HEK293 (cell line): ENCODE measurements around the gene CLASRP.

ENCODE experiments used
- CTCF ChIA-PET: fragments of 350-600 bp; formaldehyde crosslinking; extraction: SDS; loops from one replicate; lab custom pipeline; 2021; ENCODE audit warnings: antibody characterized with exemption; lab: Yijun Ruan, JAX
- POLR2A ChIA-PET: fragments of 300-600 bp; formaldehyde crosslinking; extraction: SDS; loops from one replicate; lab custom pipeline; 2020; ENCODE audit warnings: antibody characterized with exemption, inconsistent platforms; lab: Yijun Ruan, JAX
- H3K27ac ChIP-seq: fragments of 200-500 bp; sonication (Bioruptor generic); 2 replicates; pipeline ENCODE4 v1.5.1; 2014; ENCODE audit warnings: low read depth, low read length, control low read depth, inconsistent platforms; ENCODE audit errors: extremely low read depth
- H3K36me3 ChIP-seq, 2 experiments: fragments of 200-500 bp in 1 of 2; sonication (Bioruptor generic) in 1 of 2; 1 replicate in 1 of 2; 2 replicates in 1 of 2; pipeline ENCODE4 v1.5.1; 2014 to 2017; ENCODE audit warnings: inconsistent platforms in 2 of 2, low read length in 2 of 2; ENCODE audit not compliant: control insufficient read depth in 2 of 2, insufficient read depth in 1 of 2
- H3K4me1 ChIP-seq: fragments of 200-500 bp; sonication (Bioruptor generic); 2 replicates; pipeline ENCODE4 v1.5.1; 2014; ENCODE audit warnings: mild to moderate bottlenecking, low read length, inconsistent platforms; ENCODE audit not compliant: control insufficient read depth, insufficient read depth
- H3K4me3 ChIP-seq: 2 replicates; pipeline ENCODE4 v1.5.1; 2011; ENCODE audit warnings: low read depth, mild to moderate bottlenecking, control low read depth, low read length, moderate library complexity
- H3K9me3 ChIP-seq: fragments of 200-500 bp; sonication (Bioruptor generic); 2 replicates; pipeline ENCODE4 v1.5.1; 2014; ENCODE audit warnings: low read depth, low read length, inconsistent platforms; ENCODE audit not compliant: control insufficient read depth, insufficient read depth
- KLF1 ChIP-seq: fragments of 450-650 bp; formaldehyde crosslinking; IDR thresholded peaks from 2 replicates; pipeline ENCODE4 v1.5.1; 2016; ENCODE audit warnings: missing biosample characterization, missing genetic modification characterization
- KLF9 ChIP-seq: fragments of 450-650 bp; formaldehyde crosslinking; IDR thresholded peaks from 2 replicates; pipeline ENCODE4 v1.5.1; 2016; ENCODE audit warnings: missing biosample characterization, missing genetic modification characterization, low read depth
- ZBTB8A ChIP-seq: fragments of 450-650 bp; formaldehyde crosslinking; IDR thresholded peaks from 2 replicates; pipeline ENCODE4 v1.5.1; 2016; ENCODE audit warnings: missing biosample characterization, missing genetic modification characterization
- ZNF112 ChIP-seq: fragments of 450-650 bp; formaldehyde crosslinking; IDR thresholded peaks from 2 replicates; pipeline ENCODE4 v1.5.0; 2017; ENCODE audit warnings: missing biosample characterization, missing genetic modification characterization
- ZNF214 ChIP-seq: fragments of 450-650 bp; formaldehyde crosslinking; IDR thresholded peaks from 2 replicates; pipeline ENCODE4 v1.5.1; 2017; ENCODE audit warnings: missing biosample characterization, mild to moderate bottlenecking, missing genetic modification characterization, borderline replicate concordance
- ZNF335 ChIP-seq: fragments of 450-650 bp; formaldehyde crosslinking; conservative IDR thresholded peaks from 2 replicates; pipeline ENCODE4 v1.5.1; 2016; ENCODE audit warnings: missing biosample characterization, missing genetic modification characterization
- ZNF37A ChIP-seq: fragments of 450-650 bp; IDR thresholded peaks from 2 replicates; pipeline ENCODE4 v1.5.1; 2018; ENCODE audit warnings: missing biosample characterization, missing genetic modification characterization
- ZNF548 ChIP-seq: fragments of 450-650 bp; formaldehyde crosslinking; IDR thresholded peaks from 2 replicates; pipeline ENCODE4 v1.5.1; 2016; ENCODE audit warnings: missing biosample characterization, missing genetic modification characterization
- ZNF571 ChIP-seq: fragments of 450-650 bp; formaldehyde crosslinking; IDR thresholded peaks from 2 replicates; pipeline ENCODE4 v1.5.0; 2017; ENCODE audit warnings: missing biosample characterization, missing genetic modification characterization
- ZNF600 ChIP-seq: fragments of 450-650 bp; formaldehyde crosslinking; IDR thresholded peaks from 2 replicates; pipeline ENCODE4 v1.5.1; 2016; ENCODE audit warnings: missing biosample characterization, missing genetic modification characterization
- ZNF677 ChIP-seq: fragments of 450-650 bp; IDR thresholded peaks from 2 replicates; pipeline ENCODE4 v1.5.0; 2018; ENCODE audit warnings: missing biosample characterization, mild to moderate bottlenecking, missing genetic modification characterization, moderate library complexity
- ZNF707 ChIP-seq: fragments of 450-650 bp; formaldehyde crosslinking; IDR thresholded peaks from 2 replicates; pipeline ENCODE4 v1.5.1; 2016; ENCODE audit warnings: missing biosample characterization, missing genetic modification characterization
- ZNF747 ChIP-seq: fragments of 450-650 bp; formaldehyde crosslinking; IDR thresholded peaks from 2 replicates; pipeline ENCODE4 v1.5.1; 2016; ENCODE audit warnings: missing biosample characterization, missing genetic modification characterization
- TF ChIP-seq, protein P1 (sequence below): fragments of 450-650 bp; formaldehyde crosslinking; IDR thresholded peaks from 2 replicates; pipeline ENCODE4; 2016; ENCODE audit warnings: missing biosample characterization, missing genetic modification characterization
- TF ChIP-seq, protein P2 (sequence below): fragments of 450-650 bp; formaldehyde crosslinking; IDR thresholded peaks from 2 replicates; pipeline ENCODE4 v1.5.1; 2016; ENCODE audit warnings: missing biosample characterization, missing genetic modification characterization
- TF ChIP-seq, protein P3 (sequence below): fragments of 450-650 bp; formaldehyde crosslinking; IDR thresholded peaks from 2 replicates; pipeline ENCODE4 v1.5.1; 2016; ENCODE audit warnings: missing biosample characterization, missing genetic modification characterization
- TF ChIP-seq, protein P4 (sequence below): fragments of 450-650 bp; formaldehyde crosslinking; IDR thresholded peaks from 2 replicates; pipeline ENCODE4 v1.5.0; 2017; ENCODE audit warnings: missing biosample characterization, missing genetic modification characterization, borderline replicate concordance
- TF ChIP-seq, protein P5 (sequence below): fragments of 450-650 bp; formaldehyde crosslinking; IDR thresholded peaks from 2 replicates; pipeline ENCODE4 v1.5.1; 2016; ENCODE audit warnings: missing biosample characterization, missing genetic modification characterization

CLASRP gene

DNA sequence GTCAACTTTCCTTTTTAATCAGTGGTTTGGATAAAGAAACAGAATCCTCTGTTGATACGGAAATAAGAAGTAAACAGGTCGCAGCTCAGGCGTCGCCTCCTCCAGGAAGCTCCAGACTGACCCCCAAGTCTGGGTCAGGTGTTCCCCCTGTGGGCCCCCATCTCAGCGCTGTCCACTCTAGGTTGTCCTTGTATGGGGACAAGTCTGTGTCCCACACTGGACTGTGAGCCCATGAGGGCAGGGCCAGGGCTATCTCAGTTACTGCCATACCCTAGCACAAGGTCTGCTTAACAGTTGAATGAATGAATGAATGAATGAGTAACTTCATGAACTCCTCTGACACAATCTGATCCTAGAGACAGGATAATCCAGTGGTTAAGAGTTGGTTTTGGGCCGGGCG, 7.5 kb downstream of the CLASRP start:
- CTCF ChIA-PET = interaction anchor here (0.6 to 9.8 kb wide), 7 partner anchors 12 to 1300 kb away, joined by 3 to 65 read pairs (median 3); no protein-coding TSS in a partner anchor
- no peak overlapping the region; the same call in 1 of the 2 replicates for H3K27ac ChIP-seq
- TF ChIP-seq ZNF747 (tag by site-specific recombination) = no peak
- no peak for TF ChIP-seq ZNF335 (tag by site-specific recombination)
- no peak for TF ChIP-seq ZNF37A
- TF ChIP-seq, protein P1, sequence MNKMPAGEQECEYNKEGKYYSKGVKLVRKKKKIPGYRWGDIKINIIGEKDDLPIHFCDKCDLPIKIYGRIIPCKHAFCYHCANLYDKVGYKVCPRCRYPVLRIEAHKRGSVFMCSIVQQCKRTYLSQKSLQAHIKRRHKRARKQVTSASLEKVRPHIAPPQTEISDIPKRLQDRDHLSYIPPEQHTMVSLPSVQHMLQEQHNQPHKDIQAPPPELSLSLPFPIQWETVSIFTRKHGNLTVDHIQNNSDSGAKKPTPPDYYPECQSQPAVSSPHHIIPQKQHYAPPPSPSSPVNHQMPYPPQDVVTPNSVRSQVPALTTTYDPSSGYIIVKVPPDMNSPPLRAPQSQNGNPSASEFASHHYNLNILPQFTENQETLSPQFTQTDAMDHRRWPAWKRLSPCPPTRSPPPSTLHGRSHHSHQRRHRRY (tag by site-specific recombination) = no peak
- TF ChIP-seq, protein P2, sequence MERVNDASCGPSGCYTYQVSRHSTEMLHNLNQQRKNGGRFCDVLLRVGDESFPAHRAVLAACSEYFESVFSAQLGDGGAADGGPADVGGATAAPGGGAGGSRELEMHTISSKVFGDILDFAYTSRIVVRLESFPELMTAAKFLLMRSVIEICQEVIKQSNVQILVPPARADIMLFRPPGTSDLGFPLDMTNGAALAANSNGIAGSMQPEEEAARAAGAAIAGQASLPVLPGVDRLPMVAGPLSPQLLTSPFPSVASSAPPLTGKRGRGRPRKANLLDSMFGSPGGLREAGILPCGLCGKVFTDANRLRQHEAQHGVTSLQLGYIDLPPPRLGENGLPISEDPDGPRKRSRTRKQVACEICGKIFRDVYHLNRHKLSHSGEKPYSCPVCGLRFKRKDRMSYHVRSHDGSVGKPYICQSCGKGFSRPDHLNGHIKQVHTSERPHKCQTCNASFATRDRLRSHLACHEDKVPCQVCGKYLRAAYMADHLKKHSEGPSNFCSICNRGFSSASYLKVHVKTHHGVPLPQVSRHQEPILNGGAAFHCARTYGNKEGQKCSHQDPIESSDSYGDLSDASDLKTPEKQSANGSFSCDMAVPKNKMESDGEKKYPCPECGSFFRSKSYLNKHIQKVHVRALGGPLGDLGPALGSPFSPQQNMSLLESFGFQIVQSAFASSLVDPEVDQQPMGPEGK = no peak
- no peak for TF ChIP-seq ZNF214 (tag by site-specific recombination)
- TF ChIP-seq, protein P3, sequence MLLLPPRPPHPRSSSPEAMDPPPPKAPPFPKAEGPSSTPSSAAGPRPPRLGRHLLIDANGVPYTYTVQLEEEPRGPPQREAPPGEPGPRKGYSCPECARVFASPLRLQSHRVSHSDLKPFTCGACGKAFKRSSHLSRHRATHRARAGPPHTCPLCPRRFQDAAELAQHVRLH (tag by site-specific recombination) = no peak
- TF ChIP-seq ZNF548 (tag by site-specific recombination) = no peak
- no peak for TF ChIP-seq ZNF571 (tag by site-specific recombination)
- TF ChIP-seq KLF1 (tag by site-specific recombination) = no peak
- TF ChIP-seq ZNF677 (tag by site-specific recombination) = no peak
- no peak for TF ChIP-seq ZNF707
- TF ChIP-seq, protein P4, sequence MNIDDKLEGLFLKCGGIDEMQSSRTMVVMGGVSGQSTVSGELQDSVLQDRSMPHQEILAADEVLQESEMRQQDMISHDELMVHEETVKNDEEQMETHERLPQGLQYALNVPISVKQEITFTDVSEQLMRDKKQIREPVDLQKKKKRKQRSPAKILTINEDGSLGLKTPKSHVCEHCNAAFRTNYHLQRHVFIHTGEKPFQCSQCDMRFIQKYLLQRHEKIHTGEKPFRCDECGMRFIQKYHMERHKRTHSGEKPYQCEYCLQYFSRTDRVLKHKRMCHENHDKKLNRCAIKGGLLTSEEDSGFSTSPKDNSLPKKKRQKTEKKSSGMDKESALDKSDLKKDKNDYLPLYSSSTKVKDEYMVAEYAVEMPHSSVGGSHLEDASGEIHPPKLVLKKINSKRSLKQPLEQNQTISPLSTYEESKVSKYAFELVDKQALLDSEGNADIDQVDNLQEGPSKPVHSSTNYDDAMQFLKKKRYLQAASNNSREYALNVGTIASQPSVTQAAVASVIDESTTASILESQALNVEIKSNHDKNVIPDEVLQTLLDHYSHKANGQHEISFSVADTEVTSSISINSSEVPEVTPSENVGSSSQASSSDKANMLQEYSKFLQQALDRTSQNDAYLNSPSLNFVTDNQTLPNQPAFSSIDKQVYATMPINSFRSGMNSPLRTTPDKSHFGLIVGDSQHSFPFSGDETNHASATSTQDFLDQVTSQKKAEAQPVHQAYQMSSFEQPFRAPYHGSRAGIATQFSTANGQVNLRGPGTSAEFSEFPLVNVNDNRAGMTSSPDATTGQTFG (tag by site-specific recombination) = no peak
- no peak for TF ChIP-seq ZNF112
- TF ChIP-seq, all 188 proteins: peak for 0
- Histone ChIP-seq H3K9me3 (no peaks in the 10 kb centered on the region), H3K4me1 (no peaks in the 10 kb centered on the region), H3K4me3 (no peak overlapping the region), H3K36me3 (peaks cover 59 to 72% of the 10 kb centered on the region in 2 experiments)
- POLR2A ChIA-PET = interaction anchor here (0.6 to 1.1 kb wide), 2 partner anchors 17 to 131 kb away, joined by 3 to 9 read pairs; no protein-coding TSS in a partner anchor

DNA sequence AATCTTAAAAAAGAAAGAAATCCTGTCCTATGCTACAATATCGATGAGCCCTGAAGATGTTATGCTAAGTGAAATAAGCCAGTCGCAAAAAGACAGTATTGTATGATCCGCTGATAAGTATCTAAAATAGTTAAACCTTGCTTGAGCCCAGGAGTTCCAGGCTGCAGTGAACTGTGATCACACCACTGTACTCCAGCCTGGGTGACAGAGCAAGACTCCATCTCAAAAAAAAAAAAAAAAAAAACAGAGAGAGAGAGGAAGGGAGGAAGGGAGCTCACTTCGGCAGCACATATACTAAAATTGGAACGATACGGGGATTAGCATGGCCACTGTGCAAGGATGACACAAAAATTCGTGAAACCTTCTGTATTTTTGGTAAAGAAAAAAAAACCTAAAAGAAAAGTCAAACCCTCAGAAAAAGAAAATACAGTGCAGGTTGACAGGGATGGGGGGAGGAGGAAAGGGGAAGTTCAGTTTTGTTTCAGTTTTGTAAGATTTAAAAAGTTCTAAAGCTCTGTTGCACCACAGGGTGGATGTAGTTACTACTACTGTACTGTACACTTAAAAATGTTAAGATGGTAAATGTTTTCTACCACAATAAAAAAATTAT, 8.4 kb downstream of the CLASRP start:
- TF ChIP-seq ZBTB8A (tag by site-specific recombination) = no peak
- TF ChIP-seq KLF9 (tag by site-specific recombination) = no peak
- 0 out of 2 replicates have a peak, but pooled peaks have one; percentile 18 for TF ChIP-seq ZNF600 (tag by site-specific recombination)
- TF ChIP-seq, protein P5, sequence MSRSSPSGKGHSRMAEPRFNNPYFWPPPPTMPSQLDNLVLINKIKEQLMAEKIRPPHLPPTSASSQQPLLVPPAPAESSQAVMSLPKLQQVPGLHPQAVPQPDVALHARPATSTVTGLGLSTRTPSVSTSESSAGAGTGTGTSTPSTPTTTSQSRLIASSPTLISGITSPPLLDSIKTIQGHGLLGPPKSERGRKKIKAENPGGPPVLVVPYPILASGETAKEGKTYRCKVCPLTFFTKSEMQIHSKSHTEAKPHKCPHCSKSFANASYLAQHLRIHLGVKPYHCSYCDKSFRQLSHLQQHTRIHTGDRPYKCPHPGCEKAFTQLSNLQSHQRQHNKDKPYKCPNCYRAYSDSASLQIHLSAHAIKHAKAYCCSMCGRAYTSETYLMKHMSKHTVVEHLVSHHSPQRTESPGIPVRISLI (tag by site-specific recombination) = 0 out of 2 replicates have a peak, but pooled peaks have one; percentile 29
- H3K27ac ChIP-seq = peak overlapping the region; percentile 24; the same call in 1 of the 2 replicates
- CTCF ChIA-PET = interaction anchor here (0.5 to 9.8 kb wide), 5 partner anchors 14 to 1943 kb away, joined by 3 to 65 read pairs (median 5); no protein-coding TSS in a partner anchor
- H3K9me3 ChIP-seq = no peaks in the 10 kb centered on the region
- H3K4me3 ChIP-seq = no peak overlapping the region
- POLR2A ChIA-PET = interaction anchor here (0.6 to 0.8 kb wide), 3 partner anchors 8 to 132 kb away, joined by 3 to 9 read pairs (median 5); partner anchors contain the start of gene CLASRP
- peaks cover 56 to 69% of the 10 kb centered on the region in 2 experiments for H3K36me3 ChIP-seq
- H3K4me1 ChIP-seq = no peaks in the 10 kb centered on the region
